Activated gamma-delta T cell treated with Interleukin-2 at 50 U/mL for 16 hours (primary cell): Measurements from ENCODE around the gene SNX18.
"Not testable (repeated sequence)": the region's sequence is repeated elsewhere in the genome, so short reads cannot be mapped to it uniquely, and the experiment has no call there.

Source experiments
- DNase-seq: peaks from one replicate; pipeline ENCODE4 v3.0.0-alpha.2; 2020

Gene SNX18

GRCh38 chr5:54520940-54521339 lies 3.4 kb downstream of the SNX18 start:
- no peak for DNase-seq

GRCh38 chr5:54521856-54522479 lies 4.4 kb downstream of the SNX18 start:
- no peak for DNase-seq

- no peak for DNase-seq
These were observed 6.0 kb downstream of the SNX18 start for GRCh38 chr5:54523534-54523933.

- no peak for DNase-seq
These were observed 6.5 kb downstream of the SNX18 start for GRCh38 chr5:54524082-54524481.

GRCh38 chr5:54524704-54525103 lies 7.1 kb downstream of the SNX18 start:
- no peak for DNase-seq

- DNase-seq, result no peak
These were observed 7.7 kb downstream of the SNX18 start for GRCh38 chr5:54525261-54525660.

- DNase-seq, result no peak
These were observed 8.1 kb downstream of the SNX18 start for GRCh38 chr5:54525692-54526091.

GRCh38 chr5:54526604-54527288 lies 9.2 kb downstream of the SNX18 start:
- no peak for DNase-seq

- no peak for DNase-seq
These were observed 11.2 kb downstream of the SNX18 start for GRCh38 chr5:54528633-54529209.

- DNase-seq, result no peak
These were observed 12.0 kb downstream of the SNX18 start for GRCh38 chr5:54529565-54529964.

GRCh38 chr5:54531546-54531945 lies 14.0 kb downstream of the SNX18 start:
- no peak for DNase-seq

GRCh38 chr5:54533541-54534190 lies 16.1 kb downstream of the SNX18 start:
- no peak for DNase-seq

- DNase-seq, result no peak
These were observed 16.8 kb downstream of the SNX18 start for GRCh38 chr5:54534191-54535004.

- DNase-seq, result no peak
These were observed 17.7 kb downstream of the SNX18 start for GRCh38 chr5:54535149-54535844.

- DNase-seq, result not testable (repeated sequence)
These were observed 18.8 kb downstream of the SNX18 start for GRCh38 chr5:54536375-54536774.

GRCh38 chr5:54536861-54537260 lies 19.3 kb downstream of the SNX18 start:
- DNase-seq, result not testable (repeated sequence)

GRCh38 chr5:54537725-54538124 lies 20.2 kb downstream of the SNX18 start:
- no peak for DNase-seq

- no peak for DNase-seq
These were observed 20.6 kb downstream of the SNX18 start for GRCh38 chr5:54538156-54538555.

GRCh38 chr5:54539001-54539400 lies 21.4 kb downstream of the SNX18 start:
- DNase-seq, result no peak

- no peak for DNase-seq
These were observed 22.7 kb downstream of the SNX18 start for GRCh38 chr5:54540286-54540685.

GRCh38 chr5:54541823-54542783 lies 24.5 kb downstream of the SNX18 start:
- DNase-seq, result no peak
